K562 treated with DMSO at 1 percent for 4 hours (cell line): ENCODE data around the gene CYP4A11. TPM values are rescaled to one million over a fixed set of nuclear protein-coding genes. Genes with fewer than 3 reads are reported as not detected.

ENCODE experiments used
- total RNA-seq: library from RNA; unstranded; fragments of 300-600 nt; gene quantifications from 2 replicates; pipeline ENCODE4 v1.2.3, GENCODE V29; 2022; ENCODE audit not compliant: insufficient read depth

The CYP4A11 gene
- not detected in 2 replicates for total RNA-seq

DNA sequence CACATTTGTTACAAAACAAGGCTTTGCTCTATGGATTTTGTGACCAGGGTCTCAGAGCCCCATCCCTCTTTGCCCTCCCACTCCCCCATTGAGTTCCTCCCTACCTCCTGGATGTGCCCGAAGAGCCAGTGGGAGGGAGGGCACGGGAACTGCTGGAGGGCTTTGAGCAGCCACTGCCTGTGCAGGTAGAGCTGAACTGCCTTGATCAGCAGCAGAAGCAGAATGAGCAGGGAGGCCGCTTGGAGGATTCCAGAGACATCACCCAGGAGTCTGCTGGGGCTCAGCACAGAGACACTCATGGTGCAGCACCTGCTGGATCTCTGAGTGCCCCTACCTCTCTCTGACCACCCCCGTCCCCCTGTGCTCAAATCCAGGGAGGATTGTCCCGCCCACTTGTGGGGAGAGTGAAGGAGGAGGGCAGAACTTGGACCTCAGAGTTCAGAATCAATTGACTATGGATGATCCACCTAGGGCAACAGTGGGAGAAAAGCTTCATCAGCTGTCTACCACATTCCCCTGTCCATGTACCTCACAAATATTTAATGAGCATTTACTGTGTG, at the start of gene CYP4A11:
TSS of gene CYP4A11 (minus strand) at position 342 of the 560 bp plus-strand sequence. CDS start at position 299, 43 bp downstream.

Other genes with a start within 250 kb of the CYP4A11 start
- gene EFCAB14, start 222.4 kb downstream of the CYP4A11 start, total RNA-seq, result 21.8 and 27.7 TPM in 2 replicates
- not detected in 2 replicates for gene CYP4B1, start 142.4 kb downstream of the CYP4A11 start, total RNA-seq
- 0.34 TPM in 1 of 2 replicates, not detected in the other for gene CYP4X1, start 82.2 kb upstream of the CYP4A11 start, total RNA-seq
- not detected in 2 replicates for gene CYP4Z1, start 125.8 kb upstream of the CYP4A11 start, total RNA-seq
- not detected in 2 replicates for gene CYP4A22, start 196.0 kb upstream of the CYP4A11 start, total RNA-seq
- gene PDZK1IP1, start 248.6 kb upstream of the CYP4A11 start, total RNA-seq, result 1.5 TPM in 1 of 2 replicates, not detected in the other